ENCODE results near the gene CDH13. TPM values are rescaled to one million over a fixed set of nuclear protein-coding genes. Genes with fewer than 3 reads are reported as not detected.
A peak's percentile ranks its signal among the peaks of the same experiment; 100 is the strongest.

CDH13 gene
- total and polyA plus RNA-seq, 2 donors (not counting 3 experiments of a cell fraction or from before 2014, with no cell fraction given): 96.6 to 124 TPM

GRCh38 chr16:82641336-82641984 is 14.7 kb downstream of the CDH13 start:
- Histone ChIP-seq H3K79me2 (ENCODE audit: control insufficient read depth, insufficient read depth, low read length) (peaks cover 5% of the 10 kb centered on the region), H3K4me1 (ENCODE audit: control insufficient read depth, extremely low read depth, insufficient read depth, low read length) (peaks cover 47% of the 10 kb centered on the region), H4K20me1 (replicated peaks; ENCODE audit: control insufficient read depth, extremely low read depth, insufficient read depth, low read length) (no peaks in the 10 kb centered on the region), H2AFZ (ENCODE audit: low read depth, low read length) (no peak overlapping the region), H3K36me3 (ENCODE audit: control insufficient read depth in 2 of 2, extremely low read depth in 1 of 2, insufficient read depth in 2 of 2, low read length in 2 of 2) (no peaks in the 10 kb centered on the region), H3K9me3 (replicated peaks; ENCODE audit: control insufficient read depth, insufficient read depth, low read length) (no peaks in the 10 kb centered on the region), H3K4me3 (replicated peaks in 1 of 3; ENCODE audit: insufficient read depth in 1 of 3, low read depth in 1 of 3, low read length in 3 of 3) (no peak overlapping the region), H3K9me1 (replicated peaks; ENCODE audit: control insufficient read depth, extremely low read depth, insufficient read depth, low read length) (no peaks in the 10 kb centered on the region), H3K27me3 (ENCODE audit: control insufficient read depth in 2 of 2, insufficient read depth in 2 of 2, low read length in 2 of 2) (no peaks in the 10 kb centered on the region), H3K9ac (replicated peaks; ENCODE audit: extremely low read depth, insufficient read depth, low read length) (no peak overlapping the region), H3K4me2 (ENCODE audit: insufficient read depth, low read length) (no peak overlapping the region), H3K27ac (ENCODE audit: insufficient read depth, low read depth, low read length) (peak overlapping the region; percentile 4)
- BruUV-seq (replicated peaks): no TSS peak
- CTCF ChIA-PET: interaction anchor here (0.9 to 6.4 kb wide), 16 partner anchors 12 to 430 kb away, joined by 3 to 95 read pairs (median 5); partner anchors contain the start of gene CDH13
- dilution Hi-C loops (cut with MboI; ENCODE audit: extremely low pct_ligation_motif_present, low sequenced_read_pairs): no loop called here
- peak; percentile 24 to 32 for TF ChIP-seq CTCF (IDR thresholded peaks at IDR 0.05; ENCODE audit: extremely low read depth in 1 of 2, insufficient read depth in 1 of 2, low read depth in 1 of 2, low read length in 2 of 2)
- TF ChIP-seq GATA2 (IDR thresholded peaks at IDR 0.05; ENCODE audit: insufficient read depth, insufficient read length, low read depth, low read length): no peak
- peak; percentile 12 for FAIRE-seq
- DNase-seq (ENCODE audit: low read depth, low spot score): peak; percentile 55
- POLR2A ChIA-PET: interaction anchor here (0.6 kb wide), 1 partner anchor 10 kb away, joined by 5 read pairs; no protein-coding TSS in a partner anchor
- intact Hi-C loops (cut with micrococcal nuclease): loop anchor here (1.0 to 5.0 kb wide), 2 partner anchors 427 to 806 kb away; no protein-coding TSS in a partner anchor

GRCh38 chr16:82643136-82643535 is 16.4 kb downstream of the CDH13 start:
- Histone ChIP-seq H3K9me3 (replicated peaks; ENCODE audit: control insufficient read depth, insufficient read depth, low read length) (no peaks in the 10 kb centered on the region), H3K4me3 (replicated peaks in 1 of 3; ENCODE audit: insufficient read depth in 1 of 3, low read depth in 1 of 3, low read length in 3 of 3) (no peak overlapping the region), H4K20me1 (replicated peaks; ENCODE audit: control insufficient read depth, extremely low read depth, insufficient read depth, low read length) (no peaks in the 10 kb centered on the region), H2AFZ (ENCODE audit: low read depth, low read length) (no peak overlapping the region), H3K9ac (replicated peaks; ENCODE audit: extremely low read depth, insufficient read depth, low read length) (no peak overlapping the region), H3K4me1 (ENCODE audit: control insufficient read depth, extremely low read depth, insufficient read depth, low read length) (peaks cover 32% of the 10 kb centered on the region), H3K9me1 (replicated peaks; ENCODE audit: control insufficient read depth, extremely low read depth, insufficient read depth, low read length) (no peaks in the 10 kb centered on the region), H3K27me3 (ENCODE audit: control insufficient read depth in 2 of 2, insufficient read depth in 2 of 2, low read length in 2 of 2) (no peaks in the 10 kb centered on the region), H3K27ac (ENCODE audit: insufficient read depth, low read depth, low read length) (no peak overlapping the region), H3K36me3 (ENCODE audit: control insufficient read depth in 2 of 2, extremely low read depth in 1 of 2, insufficient read depth in 2 of 2, low read length in 2 of 2) (no peaks in the 10 kb centered on the region), H3K4me2 (ENCODE audit: insufficient read depth, low read length) (no peak overlapping the region), H3K79me2 (ENCODE audit: control insufficient read depth, insufficient read depth, low read length) (no peaks in the 10 kb centered on the region)
- peak; percentile 8 for FAIRE-seq
- TF ChIP-seq FOS (IDR thresholded peaks at IDR 0.05; ENCODE audit: borderline replicate concordance, insufficient read depth, low read length): no peak
- DNase-seq (ENCODE audit: low read depth, low spot score): no peak
- ChIA-PET CTCF (interaction anchor here (1.2 to 6.4 kb wide), 2 partner anchors 11 to 105 kb away, joined by 6 to 53 read pairs; no protein-coding TSS in a partner anchor), POLR2A (no interaction called here)
- no TSS peak for BruUV-seq (replicated peaks)
- intact Hi-C loops (cut with micrococcal nuclease): loop anchor here (5.0 kb wide), 1 partner anchor 804 kb away; no protein-coding TSS in a partner anchor
- dilution Hi-C loops (cut with MboI; ENCODE audit: extremely low pct_ligation_motif_present, low sequenced_read_pairs): no loop called here

Data from endothelial cell of umbilical vein (primary cell).